NT2/D1 (cell line): ENCODE measurements around the gene OR2H1.

Experiments used
- SUZ12 ChIP-seq: IDR thresholded peaks from 2 replicates; pipeline ENCODE4 v1.6.1; 2011; ENCODE audit not compliant: insufficient read length, insufficient read depth; ENCODE audit errors: extremely low read depth
- YY1 ChIP-seq: IDR thresholded peaks from 2 replicates; pipeline ENCODE4 v1.6.1; 2011; ENCODE audit not compliant: insufficient read length, insufficient read depth
- ZNF274 ChIP-seq: IDR thresholded peaks from 2 replicates; pipeline ENCODE4 v1.6.1; 2011; ENCODE audit warnings: mild to moderate bottlenecking, low read depth, low read length

DNA sequence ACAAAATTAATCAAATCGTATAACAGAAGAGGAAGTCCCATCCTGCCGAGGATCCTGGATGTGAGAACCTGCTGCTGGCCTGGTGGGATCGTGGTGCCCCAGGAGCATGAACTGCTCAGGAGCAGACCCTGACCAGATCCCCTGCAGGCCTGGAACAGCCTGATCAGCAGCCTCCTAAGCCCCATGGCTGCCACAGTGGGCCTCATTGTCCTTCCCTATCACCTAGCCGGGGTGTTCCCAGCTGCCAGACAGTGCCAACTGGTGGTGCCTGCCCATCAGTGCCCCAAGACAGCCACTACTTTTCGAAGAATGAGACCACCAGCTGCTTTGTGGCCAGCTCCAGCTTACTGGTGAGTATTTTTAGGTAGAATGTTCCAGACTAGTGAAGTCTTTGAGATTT is 50.4 kb downstream of the OR2H1 start:
- TF ChIP-seq ZNF274: no peak
- no peak for TF ChIP-seq YY1
- no peak for TF ChIP-seq SUZ12
